IMR-90 (cell line): ENCODE measurements around the gene FHDC1.

ENCODE experiments used
- ELK1 ChIP-seq: fragments of 150-350 bp; IDR thresholded peaks from 2 replicates; pipeline ENCODE4 v1.6.1; 2016; ENCODE audit warnings: low read depth, mild to moderate bottlenecking, low read length, moderate library complexity, borderline replicate concordance
- POLR2A ChIP-seq: IDR thresholded peaks from 2 replicates; pipeline ENCODE4 v1.6.1; 2012; ENCODE audit warnings: mild to moderate bottlenecking, low read depth, low read length
- RAD21 ChIP-seq: IDR thresholded peaks from 2 replicates; pipeline ENCODE4 v1.6.1; 2012; ENCODE audit warnings: low read length, improper control_type of control experiment

GRCh38 chr4:152927737-152928136 is 8.4 kb upstream of the FHDC1 start:
- TF ChIP-seq RAD21 (no peak), ELK1 (no peak), POLR2A (no peak)
